ENCODE measurements around the gene AK2.
"Not testable (repeated sequence)": the region's sequence is repeated elsewhere in the genome, so short reads cannot be mapped to it uniquely, and the experiment has no call there.

Gene AK2

GRCh38 chr1:33055210-33056008 lies 18.7 kb upstream of the AK2 start:
- DNase-seq (ENCODE audit: low read depth in 4 of 4, low spot score in 1 of 4): no peak

- DNase-seq (ENCODE audit: low read depth in 4 of 4, low spot score in 1 of 4): no peak
Observed at GRCh38 chr1:33050221-33051076, 13.8 kb upstream of the AK2 start.

DNA sequence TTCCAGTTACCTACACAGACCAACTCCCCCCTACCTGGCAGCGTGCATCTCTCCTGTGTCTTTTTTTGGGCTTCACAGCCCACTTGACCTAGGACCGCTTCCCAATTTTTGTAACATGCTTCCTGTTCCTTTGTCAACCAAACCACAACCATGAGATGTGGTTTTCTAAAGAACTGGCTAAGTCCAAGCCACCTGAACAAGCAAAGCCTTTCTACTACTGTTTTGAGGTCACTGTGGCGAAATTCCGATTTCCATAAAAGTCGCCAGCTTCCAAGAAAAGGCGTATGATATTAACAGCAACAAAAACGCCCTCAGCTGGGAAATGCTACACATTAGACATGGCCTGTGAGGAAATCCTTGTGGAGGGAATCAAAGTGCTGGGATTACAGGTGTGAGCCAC lies 12.7 kb upstream of the AK2 start:
- DNase-seq (ENCODE audit: low read depth in 4 of 4, low spot score in 1 of 4): no peak

- DNase-seq (ENCODE audit: low read depth in 4 of 4, low spot score in 1 of 4): no peak
Observed at GRCh38 chr1:33048426-33048825, 11.7 kb upstream of the AK2 start.

DNA sequence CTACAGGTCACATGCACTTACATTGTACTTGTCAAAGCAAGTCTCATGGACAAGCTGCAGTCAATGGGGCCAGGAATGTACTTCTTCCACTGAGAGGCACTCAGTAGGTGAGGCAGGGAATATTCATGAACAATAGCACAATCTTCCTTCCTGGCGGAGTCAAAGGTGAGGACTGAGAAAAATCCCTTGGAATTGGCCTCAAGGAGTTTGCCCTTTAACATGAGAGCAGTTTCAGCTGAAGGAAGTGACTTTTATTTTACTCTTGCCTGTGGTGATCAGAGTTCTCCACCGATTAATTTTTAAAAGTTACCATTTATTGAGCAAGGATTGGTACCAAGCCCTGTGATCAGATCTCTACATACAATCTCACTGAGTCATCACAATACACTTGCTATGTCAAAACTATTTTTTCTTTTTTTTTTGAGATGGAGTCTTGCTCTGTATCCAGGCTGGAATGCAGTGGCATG lies 11.2 kb upstream of the AK2 start:
- DNase-seq (ENCODE audit: low read depth in 4 of 4, low spot score in 1 of 4): no peak

DNA sequence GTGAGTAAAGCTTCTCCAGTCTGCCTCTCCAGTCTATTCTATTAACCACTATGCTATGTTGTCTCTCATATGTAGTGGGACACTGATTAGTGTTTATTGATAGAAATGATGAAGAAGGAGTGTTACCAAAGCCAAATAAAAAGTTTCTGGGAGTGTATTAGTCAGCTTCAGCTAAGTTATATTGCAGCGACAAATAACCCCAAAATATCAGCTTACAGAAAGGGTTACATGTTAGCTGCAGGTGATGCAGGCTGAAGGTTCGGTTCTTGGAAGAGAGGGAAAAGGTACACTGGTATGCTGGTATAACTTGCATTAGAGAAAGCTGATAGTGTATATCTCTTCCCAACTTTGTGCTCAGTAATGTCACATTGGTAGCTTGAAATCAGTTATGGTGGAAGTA lies 10.6 kb upstream of the AK2 start:
- no peak for DNase-seq (ENCODE audit: low read depth in 4 of 4, low spot score in 1 of 4)

DNA sequence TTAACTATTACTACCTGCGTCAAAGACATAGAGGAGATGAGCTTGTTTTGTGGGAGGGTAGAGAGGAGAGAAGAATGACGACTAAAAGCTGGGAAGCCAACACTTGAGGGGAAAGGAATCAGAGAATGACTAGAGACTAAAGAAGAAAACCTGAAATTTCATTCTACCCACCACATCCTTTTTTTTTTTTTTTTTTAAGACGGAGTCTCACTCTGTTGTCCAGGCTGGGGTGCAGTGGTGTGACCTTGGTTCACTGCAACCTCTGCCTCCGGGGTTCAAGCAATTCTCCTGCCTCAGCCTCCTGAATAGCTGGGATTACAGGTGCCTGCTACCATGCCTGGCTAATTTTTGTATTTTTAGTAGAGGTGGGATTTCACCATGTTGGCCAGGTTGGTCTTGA lies 9.6 kb upstream of the AK2 start:
- not testable (repeated sequence) for DNase-seq (ENCODE audit: low read depth in 4 of 4, low spot score in 1 of 4)

GRCh38 chr1:33045814-33046213 lies 9.1 kb upstream of the AK2 start:
- no peak for DNase-seq (ENCODE audit: low read depth in 4 of 4, low spot score in 1 of 4)

- DNase-seq (ENCODE audit: low read depth in 4 of 4, low spot score in 1 of 4): no peak
Observed at GRCh38 chr1:33045246-33045645, 8.6 kb upstream of the AK2 start.

GRCh38 chr1:33043267-33044092 lies 6.8 kb upstream of the AK2 start:
- DNase-seq (ENCODE audit: low read depth in 4 of 4, low spot score in 1 of 4): no peak

- no peak for DNase-seq (ENCODE audit: low read depth in 4 of 4, low spot score in 1 of 4)
Observed at GRCh38 chr1:33042831-33043230, 6.1 kb upstream of the AK2 start.

- DNase-seq (ENCODE audit: low read depth in 4 of 4, low spot score in 1 of 4): no peak
Observed at GRCh38 chr1:33041026-33041425, 4.3 kb upstream of the AK2 start.

DNA sequence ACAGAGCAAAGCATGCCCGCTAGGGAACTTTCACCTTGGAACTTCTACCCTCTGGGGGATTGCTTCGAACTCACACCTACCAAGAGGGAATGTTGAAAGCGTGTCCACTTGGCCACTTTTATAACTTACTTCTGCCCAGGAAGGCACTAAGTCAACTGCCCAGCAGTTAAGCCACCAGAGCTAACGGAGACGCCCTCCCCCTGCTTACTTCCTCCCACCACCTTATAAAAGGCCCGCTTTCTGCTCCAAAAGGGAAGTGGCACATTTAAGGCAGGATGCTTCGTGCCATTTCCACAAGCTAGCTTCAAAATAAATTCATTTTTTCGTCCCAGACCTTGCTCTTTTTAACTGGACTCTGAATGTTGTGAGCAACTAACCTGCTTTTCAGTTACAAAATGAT lies 3.2 kb upstream of the AK2 start:
- DNase-seq (ENCODE audit: low read depth in 4 of 4, low spot score in 1 of 4): no peak

- no peak for DNase-seq (ENCODE audit: low read depth in 4 of 4, low spot score in 1 of 4)
Observed at GRCh38 chr1:33036051-33036525, 595 bp downstream of the AK2 start.

DNA sequence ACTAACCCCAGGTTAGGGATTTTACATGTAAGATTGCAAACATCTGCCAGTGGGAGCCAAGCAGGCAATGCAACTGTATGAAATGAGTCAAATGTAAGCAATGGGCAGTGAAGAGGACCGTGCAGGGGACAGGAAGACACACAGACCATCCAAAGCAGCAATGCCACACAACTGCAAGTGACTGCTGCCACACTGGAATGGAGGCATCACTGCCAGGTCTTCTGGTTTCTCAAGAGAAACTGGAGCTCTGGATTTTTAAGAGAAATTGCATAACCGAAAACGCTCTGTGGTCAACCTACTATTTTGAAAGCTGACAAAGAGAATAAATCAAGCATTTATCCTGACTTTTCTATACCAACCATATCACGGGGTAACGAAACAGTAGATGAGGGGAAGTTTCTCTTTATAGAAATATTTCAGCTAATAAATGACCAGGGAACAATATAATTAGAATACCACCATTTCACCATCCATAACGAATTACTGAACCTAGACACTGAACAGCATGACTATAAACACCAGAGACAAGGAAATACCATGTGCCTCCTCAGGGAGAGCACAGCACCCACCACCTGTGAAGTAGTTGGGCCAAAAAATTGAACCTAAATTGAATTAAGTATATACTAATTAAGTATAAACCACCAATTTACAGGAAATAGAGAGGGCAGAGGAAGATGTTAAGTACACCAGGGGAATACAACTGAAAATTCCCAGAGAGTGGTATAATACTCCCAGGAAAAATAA lies 4.4 kb downstream of the AK2 start:
- no peak for DNase-seq (ENCODE audit: low read depth in 4 of 4, low spot score in 1 of 4)

- DNase-seq (ENCODE audit: low read depth in 4 of 4, low spot score in 1 of 4): no peak
Observed at GRCh38 chr1:33031506-33031905, 5.2 kb downstream of the AK2 start.

DNA sequence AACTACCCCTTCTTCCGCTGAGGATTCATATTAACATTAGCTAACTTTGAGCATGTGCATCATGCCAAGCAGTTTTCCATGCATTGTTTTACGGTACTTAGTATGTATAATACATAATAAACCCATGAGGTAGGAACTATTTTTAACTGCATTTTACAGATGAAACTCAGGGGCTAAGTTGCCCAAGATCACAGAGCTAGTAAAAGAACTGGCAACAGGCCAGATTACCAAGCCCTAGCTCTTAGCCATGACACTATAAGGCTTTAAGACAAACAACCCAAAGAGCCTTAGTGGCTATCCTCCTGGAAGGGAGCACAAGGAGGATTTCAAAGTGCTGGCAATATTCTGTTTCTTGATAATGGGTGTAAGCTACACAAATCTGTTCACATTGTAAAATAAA lies 6.1 kb downstream of the AK2 start:
- DNase-seq (ENCODE audit: low read depth in 4 of 4, low spot score in 1 of 4): no peak

DNA sequence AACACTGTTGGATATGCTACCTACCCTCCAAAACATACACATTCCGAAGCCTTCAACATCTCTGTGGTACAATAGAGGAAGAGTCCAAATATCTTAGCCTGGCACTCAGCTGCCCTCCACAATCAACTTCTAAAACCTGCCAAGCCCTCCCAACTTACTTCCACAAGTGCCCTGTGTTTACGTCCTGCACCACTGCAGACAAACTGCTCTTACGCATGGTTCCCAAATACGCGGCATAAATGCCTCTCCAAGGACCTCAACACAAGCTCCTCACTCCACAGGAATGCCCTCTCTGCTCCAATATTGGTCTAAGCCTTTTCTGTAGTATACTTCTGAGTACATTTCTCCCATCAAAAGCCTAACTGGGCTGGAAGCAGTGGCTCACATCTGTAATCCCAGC lies 6.8 kb downstream of the AK2 start:
- DNase-seq (ENCODE audit: low read depth in 4 of 4, low spot score in 1 of 4): no peak

GRCh38 chr1:33029209-33029608 lies 7.5 kb downstream of the AK2 start:
- DNase-seq (ENCODE audit: low read depth in 4 of 4, low spot score in 1 of 4): no peak

DNA sequence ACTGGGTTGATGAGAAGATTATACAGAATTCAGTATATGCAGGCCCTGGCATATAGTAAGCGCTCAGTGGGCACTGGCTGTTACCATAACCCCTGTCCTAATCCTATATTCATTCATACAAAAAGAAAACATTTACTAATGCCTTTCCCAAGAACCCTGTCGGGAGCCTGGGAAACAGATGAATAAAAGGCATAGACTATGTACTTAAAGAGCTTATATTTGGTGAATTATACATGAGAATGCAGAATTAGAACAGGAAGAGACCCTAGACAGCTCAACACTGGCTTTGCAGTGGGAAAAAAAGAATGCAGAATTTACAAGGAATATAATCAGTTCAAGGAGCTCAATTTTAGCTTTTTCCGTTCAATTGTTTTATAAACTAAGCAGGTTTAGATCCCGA lies 10.9 kb downstream of the AK2 start:
- no peak for DNase-seq (ENCODE audit: low read depth in 4 of 4, low spot score in 1 of 4)

- DNase-seq (ENCODE audit: low read depth in 4 of 4, low spot score in 1 of 4): no peak
Observed at GRCh38 chr1:33025180-33025569, 11.5 kb downstream of the AK2 start.

Measured in stimulated activated CD4-positive, alpha-beta T cell treated with anti-CD3 and anti-CD28 coated beads, Interleukin-1b, Interleukin-23, amount 100 ng/mL, for 24 hours (primary cell).